ENCODE data around the gene ZFP42. TPM values are rescaled to one million over a fixed set of nuclear protein-coding genes. Genes with fewer than 3 reads are reported as not detected.
"Not testable (repeated sequence)": the region's sequence is repeated elsewhere in the genome, so short reads cannot be mapped to it uniquely, and the experiment has no call there.

Gene ZFP42
- total RNA-seq, 3 donors from 2014 or later, result not detected

DNA sequence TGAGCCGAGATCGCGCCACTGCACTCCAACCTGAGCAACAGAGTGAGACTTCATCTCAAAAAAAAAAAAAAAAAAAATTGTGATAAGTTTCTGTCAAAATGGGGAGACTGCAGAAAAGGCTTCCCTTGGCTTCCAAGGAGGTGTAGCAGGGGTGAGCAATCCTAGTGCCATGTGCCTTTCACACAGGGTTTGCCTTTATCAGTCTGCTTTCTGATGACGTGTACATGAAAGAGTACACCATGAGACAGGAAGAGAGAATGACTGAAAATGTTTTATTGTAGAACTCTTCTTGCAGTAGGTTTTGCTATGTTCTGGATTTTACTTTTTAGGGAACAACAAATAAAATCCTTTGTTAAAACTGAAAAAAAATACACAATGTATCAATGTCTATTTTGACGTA is 23.4 kb upstream of the ZFP42 start:
- DNase-seq (ENCODE audit: low spot score in 2 of 2), result no peak
- no peak for TF ChIP-seq CTCF (IDR thresholded peaks at IDR 0.05)
- TF ChIP-seq POLR2A (IDR thresholded peaks at IDR 0.05), result no peak
- no peak for TF ChIP-seq POLR2AphosphoS5 (IDR thresholded peaks at IDR 0.05)

GRCh38 chr4:187983746-187984145 is 11.8 kb upstream of the ZFP42 start:
- H3K4me3 ChIP-seq, result no peak overlapping the region
- no peaks in the 10 kb centered on the region for H3K9me3 ChIP-seq
- H3K36me3 ChIP-seq, result no peaks in the 10 kb centered on the region
- TF ChIP-seq CTCF (IDR thresholded peaks at IDR 0.05), result no peak
- no peak for TF ChIP-seq POLR2A (IDR thresholded peaks at IDR 0.05)
- TF ChIP-seq POLR2AphosphoS5 (IDR thresholded peaks at IDR 0.05), result no peak
- no peak for DNase-seq (ENCODE audit: low spot score in 2 of 2)
- no peaks in the 10 kb centered on the region for H3K4me1 ChIP-seq
- no peak overlapping the region for H3K27ac ChIP-seq
- H3K27me3 ChIP-seq, result no peaks in the 10 kb centered on the region
- intact Hi-C loops (cut with DNase I; ENCODE audit: low total_unique reads), result no loop called here

More for the DNA sequence above, 23.4 kb upstream of the ZFP42 start:
- intact Hi-C loops (cut with DNase I; ENCODE audit: low total_unique reads), result no loop called here
- no peaks in the 10 kb centered on the region for H3K4me1 ChIP-seq
- H3K27ac ChIP-seq, result no peak overlapping the region
- H3K27me3 ChIP-seq, result no peaks in the 10 kb centered on the region
- no peaks in the 10 kb centered on the region for H3K9me3 ChIP-seq
- no peaks in the 10 kb centered on the region for H3K36me3 ChIP-seq
- no peak overlapping the region for H3K4me3 ChIP-seq

DNA sequence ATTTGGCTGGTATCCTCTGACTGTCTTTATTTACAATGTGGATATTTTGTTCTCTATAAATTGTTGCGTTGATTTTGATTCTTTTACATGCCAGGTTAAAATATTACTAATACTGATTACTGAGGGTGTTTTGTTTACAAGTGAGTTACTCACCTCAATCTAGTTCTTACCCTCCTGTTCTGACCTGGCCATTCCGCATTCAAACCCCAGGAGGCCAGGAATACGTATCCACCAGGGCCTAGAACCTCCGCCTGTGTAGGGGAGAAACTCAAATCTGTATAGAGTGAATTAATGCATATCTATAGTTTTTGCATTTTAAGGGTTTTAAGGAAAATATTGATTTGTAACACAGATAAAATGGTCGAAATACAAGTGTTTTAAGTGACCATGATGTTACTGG is 2.6 kb upstream of the ZFP42 start:
- DNase-seq (ENCODE audit: low spot score in 2 of 2), result no peak
- no peaks in the 10 kb centered on the region for H3K4me1 ChIP-seq
- intact Hi-C loops (cut with DNase I; ENCODE audit: low total_unique reads), result no loop called here
- no peak overlapping the region for H3K27ac ChIP-seq
- peaks cover 0 to 5% of the 10 kb centered on the region in 2 donors for H3K27me3 ChIP-seq
- H3K4me3 ChIP-seq, result no peak overlapping the region
- H3K9me3 ChIP-seq, result peaks cover 8 to 10% of the 10 kb centered on the region in 2 donors
- TF ChIP-seq POLR2A (IDR thresholded peaks at IDR 0.05) (no peak), POLR2AphosphoS5 (IDR thresholded peaks at IDR 0.05) (no peak), CTCF (IDR thresholded peaks at IDR 0.05) (no peak)
- H3K36me3 ChIP-seq, result no peaks in the 10 kb centered on the region

- Histone ChIP-seq H3K27ac (no peak overlapping the region), H3K9me3 (peaks cover 8 to 10% of the 10 kb centered on the region in 2 donors), H3K4me1 (no peaks in the 10 kb centered on the region), H3K4me3 (no peak overlapping the region), H3K36me3 (no peaks in the 10 kb centered on the region), H3K27me3 (peaks cover 0 to 5% of the 10 kb centered on the region in 2 donors)
- DNase-seq (ENCODE audit: low spot score in 2 of 2), result no peak
- intact Hi-C loops (cut with DNase I; ENCODE audit: low total_unique reads), result no loop called here
- TF ChIP-seq POLR2A (IDR thresholded peaks at IDR 0.05), result no peak
- TF ChIP-seq CTCF (IDR thresholded peaks at IDR 0.05), result no peak
- TF ChIP-seq POLR2AphosphoS5 (IDR thresholded peaks at IDR 0.05), result no peak
Measured at GRCh38 chr4:187993827-187994226, 1.7 kb upstream of the ZFP42 start.

GRCh38 chr4:187996502-187997177 is 1.1 kb downstream of the ZFP42 start:
- H3K9me3 ChIP-seq, result peaks cover 8 to 10% of the 10 kb centered on the region in 2 donors
- DNase-seq (ENCODE audit: low spot score in 2 of 2), result no peak
- intact Hi-C loops (cut with DNase I; ENCODE audit: low total_unique reads), result no loop called here
- TF ChIP-seq POLR2A (IDR thresholded peaks at IDR 0.05), result no peak
- no peak for TF ChIP-seq POLR2AphosphoS5 (IDR thresholded peaks at IDR 0.05)
- no peak for TF ChIP-seq CTCF (IDR thresholded peaks at IDR 0.05)
- no peaks in the 10 kb centered on the region for H3K36me3 ChIP-seq
- H3K27me3 ChIP-seq, result peaks cover 0 to 5% of the 10 kb centered on the region in 2 donors
- no peaks in the 10 kb centered on the region for H3K4me1 ChIP-seq
- H3K4me3 ChIP-seq, result no peak overlapping the region
- H3K27ac ChIP-seq, result no peak overlapping the region

DNA sequence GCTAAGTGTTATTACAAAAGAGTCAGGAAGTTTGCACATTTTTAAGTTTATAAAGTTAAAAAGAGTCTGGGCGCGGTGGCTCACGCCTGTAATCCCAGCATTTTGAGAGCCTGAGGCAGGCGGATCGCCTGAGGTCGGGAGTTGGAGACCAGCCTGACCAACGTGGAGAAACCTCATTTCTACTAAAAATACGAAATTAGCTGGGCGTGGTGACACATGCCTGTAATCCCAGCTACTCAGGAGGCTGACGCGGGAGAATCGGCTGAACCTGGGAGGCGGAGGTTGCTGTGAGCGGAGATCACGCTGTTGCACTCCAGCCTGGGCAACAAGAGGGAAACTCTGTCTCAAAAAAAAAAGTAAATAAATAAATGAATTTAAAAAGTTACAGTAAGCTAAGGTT is 2.4 kb downstream of the ZFP42 start:
- H3K27ac ChIP-seq; H3K27me3 ChIP-seq; DNase-seq (ENCODE audit: low spot score in 2 of 2); H3K9me3 ChIP-seq; H3K4me3 ChIP-seq; H3K4me1 ChIP-seq; intact Hi-C loops (cut with DNase I; ENCODE audit: low total_unique reads); H3K36me3 ChIP-seq: not testable (repeated sequence)
